Large intestine (tissue), 3 donors: ENCODE measurements around the gene MGAT4A. TPM values are rescaled to one million over a fixed set of nuclear protein-coding genes. Genes with fewer than 3 reads are reported as not detected.

Source experiments
- DNase-seq, 2 donors: peaks; one replicate each; pipeline versions ENCODE4 v3.0.0 to v3.0.0-alpha.2; 2013
- H3K27ac ChIP-seq: one replicate; pipeline ENCODE4 v1.5.1; 2013; ENCODE audit warnings: low read length
- H3K27me3 ChIP-seq: 2 replicates; pipeline ENCODE4 v1.6.1; 2013; ENCODE audit warnings: low read length; ENCODE audit not compliant: control insufficient read depth, insufficient read depth
- H3K36me3 ChIP-seq: 2 replicates; pipeline ENCODE4 v1.6.1; 2013; ENCODE audit warnings: low read length; ENCODE audit not compliant: control insufficient read depth, insufficient read depth
- H3K4me1 ChIP-seq: one replicate; pipeline ENCODE4 v1.6.1; 2013; ENCODE audit warnings: low read length; ENCODE audit not compliant: control insufficient read depth, insufficient read depth
- H3K4me3 ChIP-seq: one replicate; pipeline ENCODE4 v1.5.1; 2013; ENCODE audit warnings: low read length
- H3K9me3 ChIP-seq: one replicate; pipeline ENCODE4 v1.6.1; 2013; ENCODE audit warnings: mild to moderate bottlenecking, low read depth, low read length, moderate library complexity; ENCODE audit not compliant: control insufficient read depth
- WGBS: methylation state at CpG from one replicate; pipeline ENCODE4 v1.1.5; 2013; ENCODE audit warnings: low lambda C conversion rate; ENCODE audit not compliant: insufficient coverage; 5-methylcytosine and 5-hydroxymethylcytosine counted together
- polyA plus RNA-seq: library from polyadenylated mRNA; unstranded; fragments of 120-200 nt; gene quantifications from one replicate; pipeline ENCODE4 v1.2.1, GENCODE V29; 2013

The MGAT4A gene
- polyA plus RNA-seq, 1 donor: 37.5 TPM

- no peaks in the 10 kb centered on the region for H3K9me3 ChIP-seq
- no peak for DNase-seq
- no peaks in the 10 kb centered on the region for H3K27me3 ChIP-seq
- H3K36me3 ChIP-seq: peaks cover 33% of the 10 kb centered on the region
- no peak overlapping the region for H3K27ac ChIP-seq
- no peaks in the 10 kb centered on the region for H3K4me1 ChIP-seq
- H3K4me3 ChIP-seq: no peak overlapping the region
- 100% methylated on average over 1 of the region's 5 CpGs for WGBS
These were observed 87.3 kb downstream of the MGAT4A start for GRCh38 chr2:98643496-98644100.

GRCh38 chr2:98637401-98638147 lies 93.4 kb downstream of the MGAT4A start:
- WGBS: 83% methylated on average over 1 of the region's 10 CpGs
- H3K4me1 ChIP-seq: no peaks in the 10 kb centered on the region
- H3K27ac ChIP-seq: no peak overlapping the region
- H3K36me3 ChIP-seq: peaks cover 49% of the 10 kb centered on the region
- no peaks in the 10 kb centered on the region for H3K9me3 ChIP-seq
- no peak for DNase-seq
- H3K4me3 ChIP-seq: no peak overlapping the region
- H3K27me3 ChIP-seq: no peaks in the 10 kb centered on the region

- Histone ChIP-seq H3K27me3 (no peaks in the 10 kb centered on the region), H3K4me3 (no peak overlapping the region), H3K4me1 (no peaks in the 10 kb centered on the region), H3K9me3 (no peaks in the 10 kb centered on the region), H3K27ac (no peak overlapping the region), H3K36me3 (peaks cover 53% of the 10 kb centered on the region)
- 100% methylated on average over 3 of the region's 9 CpGs for WGBS
- DNase-seq: no peak
These were observed 96.4 kb downstream of the MGAT4A start for GRCh38 chr2:98634406-98635092.

- H3K9me3 ChIP-seq: no peaks in the 10 kb centered on the region
- DNase-seq: no peak
- H3K27ac ChIP-seq: no peak overlapping the region
- no peaks in the 10 kb centered on the region for H3K27me3 ChIP-seq
- no CpG with 5 or more reads among the region's 3 CpGs for WGBS
- no peak overlapping the region for H3K4me3 ChIP-seq
- no peaks in the 10 kb centered on the region for H3K4me1 ChIP-seq
- peaks cover 46% of the 10 kb centered on the region for H3K36me3 ChIP-seq
These were observed 98.6 kb downstream of the MGAT4A start for GRCh38 chr2:98632351-98632750.

- DNase-seq: no peak
- Histone ChIP-seq H3K27me3 (no peaks in the 10 kb centered on the region), H3K9me3 (no peaks in the 10 kb centered on the region), H3K27ac (no peak overlapping the region), H3K36me3 (peaks cover 29% of the 10 kb centered on the region), H3K4me1 (no peaks in the 10 kb centered on the region), H3K4me3 (no peak overlapping the region)
- no CpG with 5 or more reads among the region's 5 CpGs for WGBS
These were observed 107.3 kb downstream of the MGAT4A start for GRCh38 chr2:98623657-98624056.

GRCh38 chr2:98617149-98617548 lies 113.8 kb downstream of the MGAT4A start:
- Histone ChIP-seq H3K36me3 (peaks cover 65% of the 10 kb centered on the region), H3K4me3 (no peak overlapping the region), H3K9me3 (no peaks in the 10 kb centered on the region), H3K27ac (no peak overlapping the region), H3K4me1 (no peaks in the 10 kb centered on the region), H3K27me3 (no peaks in the 10 kb centered on the region)
- DNase-seq: no peak
- WGBS: no CpG with 5 or more reads among the region's 5 CpGs

GRCh38 chr2:98615481-98615880 lies 115.5 kb downstream of the MGAT4A start:
- Histone ChIP-seq H3K4me3 (no peak overlapping the region), H3K27ac (no peak overlapping the region), H3K36me3 (peaks cover 60% of the 10 kb centered on the region), H3K4me1 (peaks cover 3% of the 10 kb centered on the region), H3K9me3 (no peaks in the 10 kb centered on the region), H3K27me3 (no peaks in the 10 kb centered on the region)
- no CpG with 5 or more reads among the region's 5 CpGs for WGBS
- DNase-seq: no peak

GRCh38 chr2:98614024-98614739 lies 116.8 kb downstream of the MGAT4A start:
- no peak for DNase-seq
- H3K27me3 ChIP-seq: no peaks in the 10 kb centered on the region
- no peak overlapping the region for H3K4me3 ChIP-seq
- peaks cover 10% of the 10 kb centered on the region for H3K4me1 ChIP-seq
- no peak overlapping the region for H3K27ac ChIP-seq
- H3K36me3 ChIP-seq: peaks cover 56% of the 10 kb centered on the region
- H3K9me3 ChIP-seq: no peaks in the 10 kb centered on the region
- WGBS: 100% methylated on average over 1 of the region's 9 CpGs

GRCh38 chr2:98608962-98609604 lies 121.8 kb downstream of the MGAT4A start:
- no peaks in the 10 kb centered on the region for H3K9me3 ChIP-seq
- WGBS: no CpG with 5 or more reads among the region's 29 CpGs
- peaks cover 19% of the 10 kb centered on the region for H3K4me1 ChIP-seq
- peak overlapping the region; percentile 89 for H3K27ac ChIP-seq
- H3K36me3 ChIP-seq: peaks cover 21% of the 10 kb centered on the region
- DNase-seq: peak; percentile 10 to 59
- no peaks in the 10 kb centered on the region for H3K27me3 ChIP-seq
- H3K4me3 ChIP-seq: peak overlapping the region; percentile 81
